Liver (tissue), 9 donors: ENCODE measurements around the gene MSMB. TPM values are rescaled to one million over a fixed set of nuclear protein-coding genes. Genes with fewer than 3 reads are reported as not detected.

Source experiments
- DNase-seq: peaks from one replicate; pipeline ENCODE4 v3.0.0-alpha.2; 2017; ENCODE audit warnings: low spot score
- H3K27ac ChIP-seq, 2 donors: one replicate each; pipeline ENCODE4 v1.7.0; 2013; ENCODE audit warnings: inconsistent platforms in 2 of 2, low read length in 2 of 2, control low read depth in 1 of 2, low read depth in 1 of 2, mild to moderate bottlenecking in 1 of 2
- H3K27me3 ChIP-seq, 4 donors: one replicate each; pipeline versions ENCODE4 v1.6.1 to v1.7.0; 2013; ENCODE audit warnings: low read length in 3 of 4, inconsistent platforms in 1 of 4, mild to moderate bottlenecking in 1 of 4, moderate library complexity in 1 of 4; ENCODE audit not compliant: control insufficient read depth in 4 of 4, insufficient read depth in 4 of 4
- H3K36me3 ChIP-seq, 4 donors: one replicate each; pipeline versions ENCODE4 v1.6.1 to v1.7.0; 2013; ENCODE audit warnings: low read length in 3 of 4, mild to moderate bottlenecking in 3 of 4, low read depth in 1 of 4, moderate library complexity in 1 of 4; ENCODE audit not compliant: control insufficient read depth in 4 of 4, insufficient read depth in 3 of 4
- H3K4me1 ChIP-seq, 4 donors: one replicate each; pipeline versions ENCODE4 v1.6.1 to v1.7.0; 2013; ENCODE audit warnings: low read length in 3 of 4, mild to moderate bottlenecking in 3 of 4, moderate library complexity in 1 of 4; ENCODE audit not compliant: control insufficient read depth in 4 of 4, insufficient read depth in 4 of 4
- H3K4me3 ChIP-seq, 3 donors: one replicate each; pipeline versions ENCODE4 v1.6.1 to v1.7.0; 2013; ENCODE audit warnings: low read length in 3 of 3, control low read depth in 1 of 3, low read depth in 1 of 3, mild to moderate bottlenecking in 1 of 3
- H3K9ac ChIP-seq, 2 donors: one replicate each; pipeline ENCODE4 v1.7.0; 2013; ENCODE audit warnings: low read length in 2 of 2, mild to moderate bottlenecking in 2 of 2, moderate library complexity in 2 of 2, control low read depth in 1 of 2, low read depth in 1 of 2
- H3K9me3 ChIP-seq, 4 donors: one replicate each; pipeline versions ENCODE4 v1.6.1 to v1.7.0; 2013; ENCODE audit warnings: low read length in 3 of 4; ENCODE audit not compliant: control insufficient read depth in 4 of 4
- EGR1 ChIP-seq, 2 donors: IDR thresholded peaks; 2 replicates each; pipeline ENCODE4 v1.6.1; 2016 to 2018; ENCODE audit warnings: antibody characterized with exemption in 2 of 2, low read depth in 2 of 2
- FOXA1 ChIP-seq: IDR thresholded peaks from 2 replicates; pipeline ENCODE4 v1.6.1; 2016; ENCODE audit warnings: antibody characterized with exemption
- HNF4G ChIP-seq: IDR thresholded peaks from 2 replicates; pipeline ENCODE4 v1.6.1; 2016; ENCODE audit warnings: antibody characterized with exemption
- MAX ChIP-seq: IDR thresholded peaks from 2 replicates; pipeline ENCODE4 v1.6.1; 2016; ENCODE audit warnings: antibody characterized with exemption
- SP1 ChIP-seq: IDR thresholded peaks from 2 replicates; pipeline ENCODE4 v1.6.1; 2018; ENCODE audit warnings: antibody characterized with exemption, mild to moderate bottlenecking
- TAF1 ChIP-seq: conservative IDR thresholded peaks from 2 replicates; pipeline ENCODE4 v1.6.1; 2016; ENCODE audit warnings: antibody characterized with exemption, mild to moderate bottlenecking
- WGBS: extraction: QIAGEN DNeasy Blood & Tissue Kit; methylation state at CpG from one replicate; pipeline ENCODE4 v1.1.7; 2013; 5-methylcytosine and 5-hydroxymethylcytosine counted together
- polyA plus RNA-seq, 2 donors: library from polyadenylated mRNA; stranded (reverse) in 1 of 2; unstranded in 1 of 2; fragments of 200-250 nt in 1 of 2; fragments of >200 nt in 1 of 2; fragmentation: Nextera tagmentation in 1 of 2; extraction: Ambion mirVana in 1 of 2; gene quantifications; one replicate each; pipeline versions ENCODE4 v1.2.1 to v1.2.3, GENCODE V29; 2013 to 2015
- total RNA-seq, 2 donors: library from RNA; depleted of rRNA; stranded (reverse); fragments of >200 nt; gene quantifications; one replicate each; pipeline ENCODE4 v1.2.3, GENCODE V29; 2014
- TF ChIP-seq, protein P1 (sequence below): IDR thresholded peaks from 2 replicates; pipeline ENCODE4 v1.6.1; 2016; ENCODE audit warnings: antibody characterized with exemption, mild to moderate bottlenecking
- TF ChIP-seq, protein P2 (sequence below): fragments of 150-350 bp; IDR thresholded peaks from 2 replicates; pipeline ENCODE4 v1.5.1; 2017; ENCODE audit warnings: improper control_type of control experiment, low read depth, low read length; ENCODE audit not compliant: missing input control
- TF ChIP-seq, protein P3 (sequence below): IDR thresholded peaks from 2 replicates; pipeline ENCODE4 v1.6.1; 2016; ENCODE audit warnings: antibody characterized with exemption
- donor health status: healthy.
- donor health status: healthy.
- donor health status: healthy.
- donor health status: healthy.
- donor health status: healthy.

The MSMB gene
- total and polyA plus RNA-seq, 4 donors: not detected

DNA sequence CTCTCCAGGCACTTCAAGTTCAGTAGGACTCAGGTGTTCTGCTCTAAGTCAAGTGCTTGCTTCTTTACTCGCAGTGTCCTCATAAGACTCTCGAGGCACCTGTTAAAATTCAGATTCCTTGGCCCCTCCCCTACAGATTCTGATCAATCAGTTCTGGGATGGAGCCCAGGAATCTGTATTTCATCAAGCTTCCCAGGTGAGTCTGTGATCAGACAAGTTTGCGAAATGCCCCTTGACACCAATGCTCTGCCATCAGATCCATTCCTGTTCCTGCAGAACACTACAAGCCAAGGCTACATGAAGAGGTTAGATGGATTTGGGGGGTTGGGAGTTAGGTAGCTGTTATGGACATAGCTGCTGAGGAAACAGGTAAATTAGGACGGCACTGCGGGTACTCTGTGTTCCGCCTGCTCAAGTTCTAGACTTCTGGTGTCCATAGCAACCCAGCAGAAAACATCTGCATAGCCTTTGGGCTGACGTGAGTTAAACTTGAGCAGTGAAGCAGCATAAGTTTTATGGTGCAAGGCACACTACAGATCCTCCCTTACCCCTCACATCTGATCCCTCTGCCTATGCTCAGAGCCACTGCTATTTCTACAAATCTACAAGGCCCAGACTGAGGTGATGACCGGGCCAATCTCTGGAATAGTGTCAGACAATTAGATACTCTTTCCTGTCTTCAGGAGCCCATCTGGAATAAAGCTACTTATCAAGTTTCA is 8.8 kb downstream of the MSMB start:
- WGBS: 95% methylated on average over 8 of the region's 8 CpGs
- H3K9ac ChIP-seq: no peak overlapping the region
- DNase-seq: no peak

More for the DNA sequence above, 8.8 kb downstream of the MSMB start:
- no peak overlapping the region for H3K27ac ChIP-seq
- H3K4me1 ChIP-seq: peaks cover 2 to 12% (median 7%) of the 10 kb centered on the region in 4 donors
- H3K36me3 ChIP-seq: no peaks in the 10 kb centered on the region
- TF ChIP-seq MAX: no peak
- no peak for TF ChIP-seq FOXA1
- TF ChIP-seq, protein P1, sequence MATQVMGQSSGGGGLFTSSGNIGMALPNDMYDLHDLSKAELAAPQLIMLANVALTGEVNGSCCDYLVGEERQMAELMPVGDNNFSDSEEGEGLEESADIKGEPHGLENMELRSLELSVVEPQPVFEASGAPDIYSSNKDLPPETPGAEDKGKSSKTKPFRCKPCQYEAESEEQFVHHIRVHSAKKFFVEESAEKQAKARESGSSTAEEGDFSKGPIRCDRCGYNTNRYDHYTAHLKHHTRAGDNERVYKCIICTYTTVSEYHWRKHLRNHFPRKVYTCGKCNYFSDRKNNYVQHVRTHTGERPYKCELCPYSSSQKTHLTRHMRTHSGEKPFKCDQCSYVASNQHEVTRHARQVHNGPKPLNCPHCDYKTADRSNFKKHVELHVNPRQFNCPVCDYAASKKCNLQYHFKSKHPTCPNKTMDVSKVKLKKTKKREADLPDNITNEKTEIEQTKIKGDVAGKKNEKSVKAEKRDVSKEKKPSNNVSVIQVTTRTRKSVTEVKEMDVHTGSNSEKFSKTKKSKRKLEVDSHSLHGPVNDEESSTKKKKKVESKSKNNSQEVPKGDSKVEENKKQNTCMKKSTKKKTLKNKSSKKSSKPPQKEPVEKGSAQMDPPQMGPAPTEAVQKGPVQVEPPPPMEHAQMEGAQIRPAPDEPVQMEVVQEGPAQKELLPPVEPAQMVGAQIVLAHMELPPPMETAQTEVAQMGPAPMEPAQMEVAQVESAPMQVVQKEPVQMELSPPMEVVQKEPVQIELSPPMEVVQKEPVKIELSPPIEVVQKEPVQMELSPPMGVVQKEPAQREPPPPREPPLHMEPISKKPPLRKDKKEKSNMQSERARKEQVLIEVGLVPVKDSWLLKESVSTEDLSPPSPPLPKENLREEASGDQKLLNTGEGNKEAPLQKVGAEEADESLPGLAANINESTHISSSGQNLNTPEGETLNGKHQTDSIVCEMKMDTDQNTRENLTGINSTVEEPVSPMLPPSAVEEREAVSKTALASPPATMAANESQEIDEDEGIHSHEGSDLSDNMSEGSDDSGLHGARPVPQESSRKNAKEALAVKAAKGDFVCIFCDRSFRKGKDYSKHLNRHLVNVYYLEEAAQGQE: no peak
- no peak for TF ChIP-seq TAF1
- TF ChIP-seq, protein P2, sequence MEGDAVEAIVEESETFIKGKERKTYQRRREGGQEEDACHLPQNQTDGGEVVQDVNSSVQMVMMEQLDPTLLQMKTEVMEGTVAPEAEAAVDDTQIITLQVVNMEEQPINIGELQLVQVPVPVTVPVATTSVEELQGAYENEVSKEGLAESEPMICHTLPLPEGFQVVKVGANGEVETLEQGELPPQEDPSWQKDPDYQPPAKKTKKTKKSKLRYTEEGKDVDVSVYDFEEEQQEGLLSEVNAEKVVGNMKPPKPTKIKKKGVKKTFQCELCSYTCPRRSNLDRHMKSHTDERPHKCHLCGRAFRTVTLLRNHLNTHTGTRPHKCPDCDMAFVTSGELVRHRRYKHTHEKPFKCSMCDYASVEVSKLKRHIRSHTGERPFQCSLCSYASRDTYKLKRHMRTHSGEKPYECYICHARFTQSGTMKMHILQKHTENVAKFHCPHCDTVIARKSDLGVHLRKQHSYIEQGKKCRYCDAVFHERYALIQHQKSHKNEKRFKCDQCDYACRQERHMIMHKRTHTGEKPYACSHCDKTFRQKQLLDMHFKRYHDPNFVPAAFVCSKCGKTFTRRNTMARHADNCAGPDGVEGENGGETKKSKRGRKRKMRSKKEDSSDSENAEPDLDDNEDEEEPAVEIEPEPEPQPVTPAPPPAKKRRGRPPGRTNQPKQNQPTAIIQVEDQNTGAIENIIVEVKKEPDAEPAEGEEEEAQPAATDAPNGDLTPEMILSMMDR: no peak
- no peak for TF ChIP-seq SP1
- TF ChIP-seq, protein P3, sequence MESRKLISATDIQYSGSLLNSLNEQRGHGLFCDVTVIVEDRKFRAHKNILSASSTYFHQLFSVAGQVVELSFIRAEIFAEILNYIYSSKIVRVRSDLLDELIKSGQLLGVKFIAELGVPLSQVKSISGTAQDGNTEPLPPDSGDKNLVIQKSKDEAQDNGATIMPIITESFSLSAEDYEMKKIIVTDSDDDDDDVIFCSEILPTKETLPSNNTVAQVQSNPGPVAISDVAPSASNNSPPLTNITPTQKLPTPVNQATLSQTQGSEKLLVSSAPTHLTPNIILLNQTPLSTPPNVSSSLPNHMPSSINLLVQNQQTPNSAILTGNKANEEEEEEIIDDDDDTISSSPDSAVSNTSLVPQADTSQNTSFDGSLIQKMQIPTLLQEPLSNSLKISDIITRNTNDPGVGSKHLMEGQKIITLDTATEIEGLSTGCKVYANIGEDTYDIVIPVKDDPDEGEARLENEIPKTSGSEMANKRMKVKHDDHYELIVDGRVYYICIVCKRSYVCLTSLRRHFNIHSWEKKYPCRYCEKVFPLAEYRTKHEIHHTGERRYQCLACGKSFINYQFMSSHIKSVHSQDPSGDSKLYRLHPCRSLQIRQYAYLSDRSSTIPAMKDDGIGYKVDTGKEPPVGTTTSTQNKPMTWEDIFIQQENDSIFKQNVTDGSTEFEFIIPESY: no peak
- TF ChIP-seq HNF4G: no peak
- no peak for TF ChIP-seq EGR1 (IDR thresholded peaks at IDR 0.05; ENCODE audit: low read depth in 2 of 2)
- no peaks in the 10 kb centered on the region for H3K27me3 ChIP-seq
- H3K4me3 ChIP-seq: no peak overlapping the region
- no peaks in the 10 kb centered on the region for H3K9me3 ChIP-seq
